Activated T-cell treated with anti-CD3 and anti-CD28 coated beads, Interleukin-2, amount 50 U/mL, for 72 hours (primary cell): ENCODE measurements around the gene XK. TPM values are rescaled to one million over a fixed set of nuclear protein-coding genes. Genes with fewer than 3 reads are reported as not detected.

Experiments
- ATAC-seq, 2 donors: fragments of 150-1000 bp; cut with Tn5 transposase; replicated peaks in 1 of 2; 2 replicates each; pipeline ENCODE4 v1.10.0; 2021; ENCODE audit warnings: moderate library complexity in 2 of 2, mild to moderate bottlenecking in 1 of 2
- DNase-seq, 2 donors: peaks; one replicate each; pipeline ENCODE4 v3.0.0; 2021 to 2022; ENCODE audit warnings: mixed read lengths in 1 of 2
- H3K27ac Mint-ChIP-seq: one replicate; pipeline ENCODE4 v1.8.0; 2022; ENCODE audit warnings: mild to moderate bottlenecking, moderate library complexity, mixed read lengths
- H3K27me3 Mint-ChIP-seq: one replicate; pipeline ENCODE4 v1.8.0; 2022; ENCODE audit warnings: low read depth, mixed read lengths
- H3K36me3 Mint-ChIP-seq, 2 donors: one replicate each; pipeline ENCODE4 v1.8.0; 2022; ENCODE audit warnings: mixed read lengths in 2 of 2, mild to moderate bottlenecking in 1 of 2; ENCODE audit not compliant: insufficient read depth in 2 of 2
- H3K4me1 Mint-ChIP-seq: one replicate; pipeline ENCODE4 v1.8.0; 2022; ENCODE audit warnings: low read depth, mixed read lengths
- H3K4me3 Mint-ChIP-seq, 2 donors: one replicate each; pipeline ENCODE4 v1.8.0; 2022; ENCODE audit warnings: mild to moderate bottlenecking in 2 of 2, mixed read lengths in 2 of 2, moderate library complexity in 2 of 2
- H3K9me3 Mint-ChIP-seq, 2 donors: one replicate each; pipeline ENCODE4 v1.8.0; 2022; ENCODE audit warnings: mixed read lengths in 2 of 2
- total RNA-seq, 2 donors: library from RNA; stranded (reverse); gene quantifications; one replicate each; pipeline ENCODE4 v1.2.3, GENCODE V29; 2022

Gene XK
- total RNA-seq, 2 donors from 2014 or later: not detected

DNA sequence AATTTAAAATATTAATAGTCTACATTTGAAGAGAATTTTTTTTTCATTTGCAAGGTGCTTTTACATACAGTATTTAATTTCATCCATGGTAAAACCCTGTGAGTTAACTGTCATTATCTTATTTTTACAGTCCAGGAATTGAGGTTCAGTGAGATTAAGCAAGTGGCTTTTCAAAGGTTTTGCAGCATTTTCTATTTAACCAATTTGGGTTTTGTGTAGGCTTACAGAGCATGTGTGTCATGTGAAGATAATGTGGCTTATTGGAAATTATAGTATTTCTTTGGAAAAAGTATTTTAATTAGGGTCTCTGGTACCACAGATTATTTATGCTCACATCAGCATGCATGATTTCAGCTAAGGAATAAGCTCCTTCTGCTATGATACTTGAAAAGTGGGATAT, 4.5 kb downstream of the XK start:
- Mint-ChIP-seq H3K4me3 (no peak overlapping the region), H3K27me3 (peaks cover 15% of the 10 kb centered on the region), H3K9me3 (no peaks in the 10 kb centered on the region), H3K36me3 (no peaks in the 10 kb centered on the region), H3K4me1 (no peaks in the 10 kb centered on the region), H3K27ac (no peak overlapping the region)
- ATAC-seq (no peak), DNase-seq (no peak)

DNA sequence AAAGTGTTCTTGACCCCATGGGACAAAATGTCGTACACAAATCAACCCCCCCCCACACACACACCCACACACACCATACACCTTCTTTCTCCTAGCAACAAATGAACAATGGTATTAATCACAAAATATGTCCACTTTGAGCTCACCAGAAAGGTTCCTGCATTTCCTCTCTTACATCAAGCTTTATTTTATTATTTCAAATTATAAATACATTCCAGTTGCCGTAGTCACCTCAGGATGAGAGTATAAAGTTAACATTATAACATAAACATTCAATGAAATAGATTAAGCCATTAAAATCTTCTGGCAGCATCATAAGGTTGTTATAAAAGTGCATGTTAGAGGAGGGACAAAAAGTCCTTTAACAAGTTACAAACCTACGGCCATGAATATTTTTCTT, 7.3 kb downstream of the XK start:
- Mint-ChIP-seq H3K4me1 (no peaks in the 10 kb centered on the region), H3K4me3 (no peak overlapping the region), H3K9me3 (no peaks in the 10 kb centered on the region), H3K36me3 (no peaks in the 10 kb centered on the region), H3K27ac (no peak overlapping the region), H3K27me3 (peaks cover 13% of the 10 kb centered on the region)
- ATAC-seq: no peak
- DNase-seq: no peak

DNA sequence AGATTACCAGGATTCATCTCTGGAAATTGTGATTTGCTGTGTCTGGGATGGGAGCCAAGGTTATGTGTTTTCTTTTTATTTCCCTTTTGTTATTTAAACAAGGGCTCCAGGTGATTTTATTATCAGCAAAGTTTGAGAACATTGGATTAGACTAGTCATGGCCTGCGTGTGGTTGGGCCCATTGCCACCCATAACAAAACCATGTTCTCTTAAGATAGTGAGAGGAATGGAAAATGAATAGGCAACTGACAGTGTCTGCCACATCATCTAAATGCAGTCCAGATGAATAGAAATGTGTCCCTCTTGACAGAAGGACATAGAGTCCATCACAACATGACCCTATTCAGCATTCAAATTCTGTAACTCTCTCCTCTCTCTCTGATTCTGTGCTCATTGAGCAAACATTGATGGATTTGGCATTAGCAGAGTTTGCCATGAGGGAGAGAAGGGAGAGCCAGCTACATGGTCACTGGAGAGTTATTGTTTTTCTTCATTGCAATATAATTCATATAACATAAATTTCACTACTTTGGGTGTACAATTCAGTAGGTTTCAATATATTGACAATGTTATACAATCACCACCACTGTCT, 11.7 kb downstream of the XK start:
- H3K27me3 Mint-ChIP-seq: peaks cover 13% of the 10 kb centered on the region
- DNase-seq (no peak), ATAC-seq (no peak)
- H3K9me3 Mint-ChIP-seq: no peaks in the 10 kb centered on the region
- H3K27ac Mint-ChIP-seq: no peak overlapping the region
- H3K36me3 Mint-ChIP-seq: no peaks in the 10 kb centered on the region
- H3K4me1 Mint-ChIP-seq: no peaks in the 10 kb centered on the region
- H3K4me3 Mint-ChIP-seq: no peak overlapping the region

DNA sequence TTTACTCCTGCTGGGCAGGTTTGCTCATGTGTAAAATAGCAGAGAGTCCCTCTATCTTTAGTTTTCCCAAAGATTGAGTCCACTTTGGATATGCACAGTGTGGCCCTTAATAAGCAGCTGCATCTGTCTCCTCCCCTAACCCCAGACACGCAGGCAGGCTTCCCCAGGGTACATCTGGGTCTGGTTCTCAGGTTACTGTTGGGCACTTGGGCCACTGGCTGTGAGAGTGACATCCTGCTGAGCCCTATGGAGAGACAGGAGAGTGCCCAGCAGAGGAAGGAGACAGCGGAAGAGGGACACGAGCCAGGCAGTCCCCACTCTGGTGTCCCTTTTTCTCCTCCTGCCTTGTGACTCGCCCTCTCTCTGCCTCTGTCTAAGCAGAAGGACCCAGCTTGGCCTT, 16.0 kb downstream of the XK start:
- no peak overlapping the region for H3K27ac Mint-ChIP-seq

DNA sequence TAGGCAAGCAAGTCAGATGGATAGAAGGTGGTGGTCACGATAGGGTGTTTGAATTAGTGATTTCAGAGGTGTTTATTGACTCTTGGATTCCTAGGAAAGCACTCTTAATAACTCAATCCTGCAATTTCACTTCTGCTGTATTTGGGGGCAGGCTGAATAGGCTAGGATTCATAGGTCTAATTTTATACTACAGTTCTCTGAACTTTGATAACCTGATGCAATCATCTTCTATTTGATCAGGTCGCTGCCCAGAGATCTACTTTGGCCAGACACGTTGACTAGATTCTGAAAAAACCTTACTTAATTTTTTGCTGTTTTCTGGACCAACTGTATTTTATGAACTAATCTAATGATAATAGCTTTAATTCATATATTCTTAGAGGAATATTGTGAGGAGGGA, 26.4 kb downstream of the XK start:
- H3K27me3 Mint-ChIP-seq: peaks cover 12% of the 10 kb centered on the region
- peaks cover 9% of the 10 kb centered on the region for H3K4me1 Mint-ChIP-seq
- no peak overlapping the region for H3K4me3 Mint-ChIP-seq
- ATAC-seq (no peak), DNase-seq (no peak)
- no peak overlapping the region for H3K27ac Mint-ChIP-seq
- H3K9me3 Mint-ChIP-seq: no peaks in the 10 kb centered on the region
- no peaks in the 10 kb centered on the region for H3K36me3 Mint-ChIP-seq

More for the DNA sequence above, 16.0 kb downstream of the XK start:
- Mint-ChIP-seq H3K4me3 (no peak overlapping the region), H3K9me3 (no peaks in the 10 kb centered on the region), H3K4me1 (no peaks in the 10 kb centered on the region), H3K27me3 (no peaks in the 10 kb centered on the region), H3K36me3 (no peaks in the 10 kb centered on the region)
- no peak for DNase-seq
- no peak for ATAC-seq

GRCh38 chrX:37712458-37712857, 26.9 kb downstream of the XK start:
- no peak overlapping the region for H3K4me3 Mint-ChIP-seq
- no peaks in the 10 kb centered on the region for H3K9me3 Mint-ChIP-seq
- H3K27ac Mint-ChIP-seq: no peak overlapping the region
- H3K4me1 Mint-ChIP-seq: peaks cover 9% of the 10 kb centered on the region
- no peak for DNase-seq
- no peaks in the 10 kb centered on the region for H3K36me3 Mint-ChIP-seq
- peak in 1 of 2 donors; percentile 57 for ATAC-seq
- H3K27me3 Mint-ChIP-seq: peaks cover 13% of the 10 kb centered on the region

GRCh38 chrX:37714479-37714878, 28.9 kb downstream of the XK start:
- Mint-ChIP-seq H3K4me3 (no peak overlapping the region), H3K36me3 (peaks cover 0 to 3% of the 10 kb centered on the region in 2 donors), H3K27ac (no peak overlapping the region), H3K27me3 (peaks cover 25% of the 10 kb centered on the region), H3K9me3 (peaks cover 0 to 5% of the 10 kb centered on the region in 2 donors), H3K4me1 (peaks cover 9% of the 10 kb centered on the region)
- no peak for DNase-seq
- no peak for ATAC-seq

DNA sequence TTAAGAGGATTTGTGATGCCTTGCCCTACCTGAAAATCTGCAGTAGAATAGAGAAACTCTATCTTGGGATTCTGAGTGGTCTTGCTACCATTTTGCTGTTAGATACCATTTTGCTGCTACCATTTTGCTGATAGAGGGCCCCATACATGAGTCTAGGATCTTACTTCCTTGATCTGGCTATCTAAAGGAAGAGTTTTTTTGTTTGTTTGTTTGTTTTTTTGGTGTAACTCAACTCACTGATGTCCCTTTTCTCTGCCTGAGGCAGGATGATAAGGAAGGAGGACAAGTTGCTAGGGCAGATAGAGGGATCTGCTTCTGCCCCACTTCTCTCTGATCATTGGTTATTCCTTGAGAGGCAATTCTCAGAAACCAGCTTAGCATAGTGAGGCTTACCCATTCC, 31.0 kb downstream of the XK start:
- Mint-ChIP-seq H3K27ac (no peak overlapping the region), H3K36me3 (peaks cover 0 to 3% of the 10 kb centered on the region in 2 donors), H3K27me3 (peaks cover 19% of the 10 kb centered on the region), H3K9me3 (peaks cover 0 to 5% of the 10 kb centered on the region in 2 donors), H3K4me1 (peaks cover 9% of the 10 kb centered on the region), H3K4me3 (no peak overlapping the region)
- ATAC-seq (no peak), DNase-seq (no peak)

GRCh38 chrX:37717708-37718107, 32.1 kb downstream of the XK start:
- H3K27ac Mint-ChIP-seq: no peak overlapping the region
- peaks cover 28% of the 10 kb centered on the region for H3K27me3 Mint-ChIP-seq
- H3K4me1 Mint-ChIP-seq: peaks cover 5% of the 10 kb centered on the region
- H3K4me3 Mint-ChIP-seq: no peak overlapping the region
- H3K9me3 Mint-ChIP-seq: peaks cover 0 to 5% of the 10 kb centered on the region in 2 donors
- DNase-seq (no peak), ATAC-seq (no peak)
- H3K36me3 Mint-ChIP-seq: peaks cover 0 to 3% of the 10 kb centered on the region in 2 donors

GRCh38 chrX:37722595-37722994, 37.0 kb downstream of the XK start:
- Mint-ChIP-seq H3K4me3 (no peak overlapping the region), H3K4me1 (no peaks in the 10 kb centered on the region), H3K9me3 (peaks cover 0 to 5% of the 10 kb centered on the region in 2 donors), H3K27ac (no peak overlapping the region), H3K36me3 (peaks cover 0 to 3% of the 10 kb centered on the region in 2 donors), H3K27me3 (peaks cover 24% of the 10 kb centered on the region)
- ATAC-seq (no peak), DNase-seq (no peak)

DNA sequence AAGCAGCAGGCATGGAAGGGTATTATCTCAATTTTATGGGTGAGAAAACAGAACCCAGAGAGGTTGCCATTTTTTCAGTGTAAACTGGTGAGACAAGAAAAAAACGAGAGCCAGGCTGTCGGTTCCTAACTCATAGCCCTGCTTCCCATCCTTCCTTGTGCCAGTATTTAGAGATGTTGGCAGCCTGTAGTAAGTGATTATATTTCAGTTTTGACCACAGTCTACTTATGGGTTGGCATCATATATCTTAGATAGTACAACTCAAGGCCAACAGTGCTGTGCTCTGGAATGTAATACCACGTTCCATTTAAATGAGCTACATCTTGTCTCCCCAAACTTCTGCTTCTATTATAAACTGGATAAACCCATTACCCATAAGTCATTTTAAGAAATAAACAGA, 40.8 kb downstream of the XK start:
- H3K4me1 Mint-ChIP-seq: no peaks in the 10 kb centered on the region
- H3K4me3 Mint-ChIP-seq: no peak overlapping the region
- ATAC-seq: no peak
- no peaks in the 10 kb centered on the region for H3K36me3 Mint-ChIP-seq
- no peak overlapping the region for H3K27ac Mint-ChIP-seq
- H3K27me3 Mint-ChIP-seq: peaks cover 17% of the 10 kb centered on the region
- no peaks in the 10 kb centered on the region for H3K9me3 Mint-ChIP-seq
- DNase-seq: no peak

- H3K27me3 Mint-ChIP-seq: peaks cover 27% of the 10 kb centered on the region
- H3K36me3 Mint-ChIP-seq: no peaks in the 10 kb centered on the region
- peak overlapping the region; percentile 76 for H3K27ac Mint-ChIP-seq
- peak overlapping the region; percentile 40 to 52 for H3K4me3 Mint-ChIP-seq
- peak; percentile 42 to 53 for ATAC-seq
- peak; percentile 68 to 78 for DNase-seq
- H3K4me1 Mint-ChIP-seq: peaks cover 29% of the 10 kb centered on the region
- no peaks in the 10 kb centered on the region for H3K9me3 Mint-ChIP-seq
Measured at GRCh38 chrX:37745354-37745753, 59.8 kb downstream of the XK start.

DNA sequence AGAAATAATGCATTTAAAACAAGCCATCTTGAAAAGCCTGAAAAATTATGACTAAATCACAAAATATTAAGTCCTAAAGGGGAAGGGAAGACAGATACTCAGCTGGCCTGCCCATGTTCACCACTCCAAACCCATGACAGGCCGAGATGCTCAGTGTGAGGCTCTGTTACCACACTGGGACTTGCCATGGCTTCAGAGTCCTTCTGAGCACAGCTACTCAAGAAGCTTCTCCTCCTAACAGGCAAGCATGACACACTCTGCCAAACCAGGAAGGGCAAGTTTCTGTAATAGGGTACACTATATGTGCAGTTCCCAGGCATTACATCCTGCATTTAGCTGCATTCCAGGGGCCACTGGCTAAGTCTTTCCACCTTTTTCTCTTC, 60.2 kb downstream of the XK start:
- no peaks in the 10 kb centered on the region for H3K36me3 Mint-ChIP-seq
- H3K9me3 Mint-ChIP-seq: no peaks in the 10 kb centered on the region
- H3K27me3 Mint-ChIP-seq: peaks cover 22% of the 10 kb centered on the region
- peak; percentile 70 to 72 for ATAC-seq
- H3K4me3 Mint-ChIP-seq: peak overlapping the region; percentile 40 to 52
- H3K27ac Mint-ChIP-seq: peak overlapping the region; percentile 76
- peak in 1 of 2 donors; percentile 36 for DNase-seq
- peaks cover 29% of the 10 kb centered on the region for H3K4me1 Mint-ChIP-seq

DNA sequence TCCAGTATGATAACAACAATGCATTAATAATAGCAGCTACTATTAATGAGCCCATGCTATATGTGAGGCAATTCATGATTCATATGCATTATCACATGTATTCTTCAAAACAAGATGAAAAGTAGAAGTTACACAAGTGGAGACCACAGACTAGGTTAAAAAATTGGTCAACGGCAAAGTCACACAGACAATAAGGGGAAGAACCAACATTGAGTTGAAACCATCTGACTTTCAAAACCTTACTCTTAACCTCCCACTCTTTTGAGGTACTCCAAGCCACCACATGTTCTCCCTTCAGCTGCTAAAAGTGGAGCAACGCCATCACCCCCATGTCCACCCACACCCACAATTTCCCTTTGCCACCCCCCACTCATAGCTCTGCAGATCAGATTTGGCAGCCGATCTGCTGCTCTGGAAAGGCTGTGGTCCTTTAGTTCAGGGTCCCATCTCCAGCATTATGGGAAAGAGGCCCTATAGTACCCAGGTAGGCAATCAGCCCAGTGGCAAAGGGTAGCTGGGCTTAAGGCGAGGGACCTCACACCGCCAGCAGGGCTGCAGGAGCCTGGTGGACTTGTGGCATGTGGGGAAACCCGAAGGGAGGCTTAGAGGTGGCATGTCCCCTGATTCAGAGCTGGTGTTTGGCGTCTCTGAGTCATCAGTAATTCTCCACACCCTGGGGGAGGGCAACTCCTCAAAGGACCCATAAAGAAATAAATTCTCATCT, 60.8 kb downstream of the XK start:
- peak; percentile 49 to 75 for DNase-seq
- H3K36me3 Mint-ChIP-seq: no peaks in the 10 kb centered on the region
- peaks cover 21% of the 10 kb centered on the region for H3K27me3 Mint-ChIP-seq
- H3K27ac Mint-ChIP-seq: peak overlapping the region; percentile 76
- peak overlapping the region; percentile 40 to 52 for H3K4me3 Mint-ChIP-seq
- H3K4me1 Mint-ChIP-seq: peaks cover 29% of the 10 kb centered on the region
- H3K9me3 Mint-ChIP-seq: no peaks in the 10 kb centered on the region
- ATAC-seq: peak; percentile 80 to 85
